ENCODE data around the gene ATL2.
"Not testable (repeated sequence)": the region's sequence is repeated elsewhere in the genome, so short reads cannot be mapped to it uniquely, and the experiment has no call there.

Gene ATL2

GRCh38 chr2:38260469-38260868, 116.6 kb downstream of the ATL2 start:
- Histone ChIP-seq H3K27me3 (no peaks in the 10 kb centered on the region), H3K4me1 (no peaks in the 10 kb centered on the region), H3K4me3 (ENCODE audit: low read depth, low read length) (no peak overlapping the region), H3K36me3 (no peaks in the 10 kb centered on the region), H3K9me3 (no peaks in the 10 kb centered on the region)
- DNase-seq: no peak
- TF ChIP-seq CTCF (IDR thresholded peaks at IDR 0.05; ENCODE audit: low read depth, low read length): no peak

GRCh38 chr2:38259311-38259710, 117.8 kb downstream of the ATL2 start:
- no peak for DNase-seq
- Histone ChIP-seq H3K4me3 (ENCODE audit: low read depth, low read length) (no peak overlapping the region), H3K9me3 (no peaks in the 10 kb centered on the region), H3K36me3 (no peaks in the 10 kb centered on the region), H3K27me3 (no peaks in the 10 kb centered on the region), H3K4me1 (no peaks in the 10 kb centered on the region)
- no peak for TF ChIP-seq CTCF (IDR thresholded peaks at IDR 0.05; ENCODE audit: low read depth, low read length)

- DNase-seq; H3K9me3 ChIP-seq; H3K4me3 ChIP-seq (ENCODE audit: low read depth, low read length); H3K27me3 ChIP-seq; H3K36me3 ChIP-seq; H3K4me1 ChIP-seq: not testable (repeated sequence)
These were observed 119.4 kb downstream of the ATL2 start for GRCh38 chr2:38257680-38258079.

- no peak for TF ChIP-seq CTCF (IDR thresholded peaks at IDR 0.05; ENCODE audit: low read depth, low read length)
- Histone ChIP-seq H3K27me3 (no peaks in the 10 kb centered on the region), H3K36me3 (no peaks in the 10 kb centered on the region), H3K9me3 (no peaks in the 10 kb centered on the region), H3K4me3 (ENCODE audit: low read depth, low read length) (no peak overlapping the region), H3K4me1 (no peaks in the 10 kb centered on the region)
- no peak for DNase-seq
These were observed 120.5 kb downstream of the ATL2 start for GRCh38 chr2:38256610-38257009.

GRCh38 chr2:38255211-38255610, 121.9 kb downstream of the ATL2 start:
- DNase-seq: no peak
- no peak for TF ChIP-seq CTCF (IDR thresholded peaks at IDR 0.05; ENCODE audit: low read depth, low read length)
- Histone ChIP-seq H3K9me3 (no peaks in the 10 kb centered on the region), H3K27me3 (no peaks in the 10 kb centered on the region), H3K36me3 (no peaks in the 10 kb centered on the region), H3K4me3 (ENCODE audit: low read depth, low read length) (no peak overlapping the region), H3K4me1 (no peaks in the 10 kb centered on the region)

GRCh38 chr2:38254796-38255195, 122.3 kb downstream of the ATL2 start:
- H3K4me3 ChIP-seq (ENCODE audit: low read depth, low read length): no peak overlapping the region
- no peaks in the 10 kb centered on the region for H3K9me3 ChIP-seq
- H3K27me3 ChIP-seq: no peaks in the 10 kb centered on the region
- no peak for DNase-seq
- no peak for TF ChIP-seq CTCF (IDR thresholded peaks at IDR 0.05; ENCODE audit: low read depth, low read length)
- H3K36me3 ChIP-seq: no peaks in the 10 kb centered on the region
- H3K4me1 ChIP-seq: no peaks in the 10 kb centered on the region

- no peak for DNase-seq
- H3K36me3 ChIP-seq: no peaks in the 10 kb centered on the region
- no peak for TF ChIP-seq CTCF (IDR thresholded peaks at IDR 0.05; ENCODE audit: low read depth, low read length)
- H3K4me1 ChIP-seq: no peaks in the 10 kb centered on the region
- no peaks in the 10 kb centered on the region for H3K9me3 ChIP-seq
- H3K27me3 ChIP-seq: no peaks in the 10 kb centered on the region
- no peak overlapping the region for H3K4me3 ChIP-seq (ENCODE audit: low read depth, low read length)
These were observed 125.1 kb downstream of the ATL2 start for GRCh38 chr2:38251940-38252339.
